ENCODE measurements around the gene TM2D3. TPM values are rescaled to one million over a fixed set of nuclear protein-coding genes. Genes with fewer than 3 reads are reported as not detected.
"Not testable (repeated sequence)": the region's sequence is repeated elsewhere in the genome, so short reads cannot be mapped to it uniquely, and the experiment has no call there.

Gene TM2D3
- total RNA-seq, 1 donor from 2014 or later, result 102 TPM

DNA sequence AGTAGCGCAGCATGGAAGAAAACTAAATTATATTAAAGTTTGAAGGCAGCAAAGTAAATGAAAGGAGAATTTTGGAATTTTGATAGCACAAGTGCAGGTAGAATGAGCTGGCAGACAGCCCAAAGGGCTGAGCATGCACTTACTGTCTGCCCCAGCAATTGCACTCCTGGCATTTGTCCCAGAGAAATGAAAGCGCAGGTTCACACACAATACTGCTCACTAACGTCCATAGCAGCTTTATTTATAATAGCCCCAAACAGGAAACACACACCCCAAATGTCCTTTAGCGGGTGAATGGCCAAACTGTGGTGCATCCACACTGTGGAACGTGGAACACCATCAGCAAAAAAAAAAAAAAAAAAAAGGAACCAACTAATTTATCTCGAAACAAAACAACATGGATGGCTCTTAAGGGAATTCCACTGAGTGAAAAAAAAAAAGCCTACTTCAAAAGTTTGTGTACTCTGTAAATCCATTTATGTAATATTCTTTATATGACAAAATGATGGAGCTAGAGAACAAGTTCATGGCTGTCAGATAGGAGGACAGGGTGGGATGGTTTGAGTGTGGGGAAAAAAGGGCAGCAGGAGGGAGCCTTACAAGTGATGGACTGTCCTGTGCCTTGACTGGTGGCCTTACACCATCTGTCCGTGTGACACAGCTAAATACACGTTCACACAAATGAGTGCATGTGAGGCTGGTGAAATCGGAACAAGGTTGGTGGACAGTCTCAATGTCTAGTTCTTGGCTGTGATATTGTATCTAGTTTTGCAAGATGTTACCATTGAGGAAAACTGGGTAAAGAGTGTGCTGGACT, 6.0 kb upstream of the TM2D3 start:
- FAIRE-seq (no peak), DNase-seq (ENCODE audit: low spot score in 2 of 2) (no peak)

DNA sequence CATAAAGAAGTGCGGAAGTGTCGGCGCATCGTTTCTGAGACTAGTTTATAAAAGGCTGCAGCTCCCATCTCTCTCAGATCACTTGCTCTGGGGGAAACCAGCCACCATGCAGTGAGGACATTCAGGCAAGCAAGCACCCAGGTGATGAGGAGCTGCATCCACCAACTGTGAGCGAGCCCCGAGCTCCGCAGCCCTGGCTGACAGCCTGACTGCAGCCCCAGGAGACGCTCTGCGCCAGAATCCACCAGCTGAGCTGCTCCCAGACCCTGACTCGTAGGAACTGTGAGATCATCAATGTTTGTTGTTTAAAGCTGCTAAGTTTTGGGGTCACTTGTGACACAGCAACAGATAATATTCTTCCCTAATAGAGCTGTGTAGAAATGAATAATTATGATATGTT, 5.0 kb upstream of the TM2D3 start:
- DNase-seq (ENCODE audit: low spot score in 2 of 2) (no peak), FAIRE-seq (no peak)

- not testable (repeated sequence) for DNase-seq (ENCODE audit: low spot score in 2 of 2); FAIRE-seq
Measured at GRCh38 chr15:101654624-101655337, 2.6 kb upstream of the TM2D3 start.

- DNase-seq (ENCODE audit: low spot score in 2 of 2) (no peak), FAIRE-seq (no peak)
Measured at GRCh38 chr15:101654171-101654570, 2.0 kb upstream of the TM2D3 start.

DNA sequence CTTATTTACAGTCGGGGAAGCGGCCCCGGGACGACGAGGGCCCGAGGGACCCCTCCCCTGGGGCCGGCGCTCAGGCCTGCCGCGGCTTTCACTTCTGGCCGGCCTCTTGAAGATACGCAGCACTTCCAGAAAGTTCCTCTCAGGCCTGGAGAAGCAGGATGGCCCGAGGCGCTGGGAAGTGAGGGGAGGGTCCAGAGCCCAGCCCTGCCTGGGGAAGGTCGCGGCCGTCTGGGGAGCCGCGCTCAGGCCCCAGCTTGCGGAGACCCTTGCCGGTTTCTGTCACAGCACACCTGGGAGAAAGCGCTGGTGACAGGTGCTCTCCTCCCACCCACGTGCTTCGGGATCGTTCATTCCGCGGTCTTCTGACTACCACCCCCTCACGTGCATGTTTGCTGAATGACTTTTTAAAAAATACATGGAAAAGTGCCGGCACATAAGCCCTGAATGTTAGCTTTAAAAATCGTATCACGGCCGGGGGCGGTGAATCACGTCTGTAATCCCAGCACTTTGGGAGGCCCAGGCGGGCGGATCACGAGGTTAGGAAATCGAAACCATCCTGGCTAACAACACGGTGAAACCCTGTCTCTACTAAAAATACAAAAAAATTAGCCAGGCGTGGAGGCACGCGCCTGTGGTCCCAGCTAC, 727 bp upstream of the TM2D3 start:
- no peak for FAIRE-seq
- no peak for DNase-seq (ENCODE audit: low spot score in 2 of 2)

DNA sequence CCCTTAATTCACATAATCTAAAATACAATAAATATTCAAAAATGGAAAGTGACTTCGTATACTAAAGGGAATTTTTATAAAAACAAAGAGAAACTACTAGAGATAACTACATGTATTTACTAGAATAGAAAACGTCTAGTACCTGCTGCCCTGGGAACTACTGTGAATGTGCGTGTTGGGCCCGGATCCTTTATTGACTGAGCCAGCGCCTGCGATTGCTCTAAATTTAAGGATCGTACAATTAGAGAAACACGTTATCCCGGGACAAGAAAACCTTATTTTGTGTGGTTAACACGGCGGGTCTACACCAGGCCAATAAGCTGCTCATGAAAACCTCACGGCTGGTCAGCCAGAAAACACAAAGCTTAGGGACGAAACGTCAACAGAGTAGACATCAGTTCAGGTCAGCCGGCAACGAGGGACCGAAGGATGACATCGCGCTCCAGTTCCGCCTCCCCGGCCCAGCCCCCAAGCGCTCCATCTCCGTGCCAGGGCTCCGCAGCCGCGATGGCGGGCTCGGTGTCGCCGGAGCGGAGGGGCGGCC, 555 bp downstream of the TM2D3 start:
- FAIRE-seq (no peak), DNase-seq (ENCODE audit: low spot score in 2 of 2) (no peak)

DNA sequence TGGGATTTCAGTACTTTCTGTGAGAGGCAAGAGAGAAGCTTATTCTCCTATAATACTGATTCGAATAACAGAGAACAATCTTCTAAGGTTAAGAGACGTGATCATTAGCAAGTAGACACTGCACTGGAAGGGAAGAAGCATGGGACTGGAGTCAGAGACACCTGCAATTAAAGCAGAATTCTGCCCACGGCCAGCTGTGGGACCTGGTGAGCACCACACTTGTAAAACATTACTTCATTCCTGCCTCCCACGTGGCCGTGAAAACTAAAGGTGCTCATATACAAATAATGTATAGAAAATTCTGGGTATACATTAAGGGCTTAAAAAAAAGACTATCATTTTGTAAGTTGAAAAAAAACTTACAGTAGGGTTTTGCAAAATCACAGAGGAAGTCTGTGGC, 2.0 kb downstream of the TM2D3 start:
- DNase-seq (ENCODE audit: low spot score in 2 of 2), result no peak
- no peak for FAIRE-seq

DNA sequence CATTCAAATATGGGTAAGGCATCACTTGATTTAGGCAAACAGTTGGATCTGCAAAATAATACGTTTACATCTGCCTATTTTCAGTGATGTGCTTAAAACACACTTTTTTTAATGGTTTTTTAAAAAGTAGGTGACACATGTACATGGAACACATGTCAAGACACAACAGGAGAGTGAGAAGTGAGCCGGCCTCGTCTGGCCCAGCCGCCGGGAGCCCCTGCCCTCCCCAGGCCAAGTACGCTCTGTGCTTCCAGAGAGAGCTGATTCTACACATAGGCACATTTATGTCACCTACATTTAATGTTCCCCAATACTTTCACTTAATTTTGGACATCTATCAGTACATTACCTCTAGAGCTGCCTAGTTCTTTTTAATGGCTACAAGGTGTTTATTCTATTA, 3.8 kb downstream of the TM2D3 start:
- no peak for FAIRE-seq
- DNase-seq (ENCODE audit: low spot score in 2 of 2), result no peak

GRCh38 chr15:101647251-101647650, 4.9 kb downstream of the TM2D3 start:
- no peak for DNase-seq (ENCODE audit: low spot score in 2 of 2)
- no peak for FAIRE-seq

DNA sequence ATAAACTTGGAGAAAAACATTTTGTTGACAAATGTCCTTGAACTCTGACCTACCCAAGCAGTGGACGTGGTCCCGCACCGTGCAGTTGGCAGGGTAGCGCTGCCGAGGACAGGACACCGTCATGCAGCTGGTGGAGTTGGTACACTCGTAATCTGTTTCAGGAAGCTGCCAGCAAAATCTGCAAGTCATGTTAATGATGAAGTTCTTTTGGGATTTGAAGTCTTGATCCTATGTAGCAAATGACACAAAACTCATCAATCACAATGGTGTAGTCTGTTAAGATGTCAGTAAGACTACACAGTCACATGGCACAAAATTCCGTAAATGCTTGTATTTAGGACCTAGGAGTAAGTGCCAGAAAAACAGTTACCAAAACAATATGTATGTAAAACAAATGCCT, 5.5 kb downstream of the TM2D3 start:
- DNase-seq (ENCODE audit: low spot score in 2 of 2), result no peak
- no peak for FAIRE-seq

- FAIRE-seq, result no peak
- no peak for DNase-seq (ENCODE audit: low spot score in 2 of 2)
Measured at GRCh38 chr15:101642361-101642760, 9.8 kb downstream of the TM2D3 start.

GRCh38 chr15:101641894-101642293, 10.3 kb downstream of the TM2D3 start:
- FAIRE-seq, result no peak

DNA sequence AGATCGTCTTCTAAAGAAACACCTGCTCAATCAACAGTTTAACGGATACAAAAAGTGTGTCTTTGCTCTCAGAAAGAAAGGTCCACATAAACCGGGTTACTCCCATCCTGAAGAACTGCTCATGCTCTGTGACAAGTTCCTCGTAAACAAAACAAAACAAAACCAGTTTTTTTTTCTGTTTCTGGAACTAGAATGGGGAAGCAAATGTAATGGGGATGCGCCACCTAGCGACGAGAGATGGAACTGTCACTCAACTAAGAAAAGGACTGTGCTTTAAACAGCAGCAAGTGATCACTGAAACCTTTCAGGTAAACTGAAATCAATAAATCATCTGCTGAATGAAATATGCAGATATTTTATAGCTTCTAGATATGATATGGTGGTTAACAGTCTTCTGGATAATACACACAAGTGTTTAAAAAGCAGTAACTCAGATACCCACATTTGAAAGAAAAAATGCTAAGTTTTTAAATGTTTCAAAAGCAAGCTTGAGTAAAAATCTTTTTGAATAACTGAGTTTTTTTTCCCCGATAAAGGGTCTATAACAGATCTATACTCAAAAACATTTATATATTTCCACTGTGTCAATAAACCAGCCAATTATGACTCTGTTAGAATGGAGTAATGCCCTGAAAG, 10.9 kb downstream of the TM2D3 start:
- FAIRE-seq (peak; percentile 81), DNase-seq (ENCODE audit: low spot score in 2 of 2) (peak; percentile 41 to 58)

More at GRCh38 chr15:101641894-101642293, 10.3 kb downstream of the TM2D3 start:
- DNase-seq (ENCODE audit: low spot score in 2 of 2), result no peak

DNA sequence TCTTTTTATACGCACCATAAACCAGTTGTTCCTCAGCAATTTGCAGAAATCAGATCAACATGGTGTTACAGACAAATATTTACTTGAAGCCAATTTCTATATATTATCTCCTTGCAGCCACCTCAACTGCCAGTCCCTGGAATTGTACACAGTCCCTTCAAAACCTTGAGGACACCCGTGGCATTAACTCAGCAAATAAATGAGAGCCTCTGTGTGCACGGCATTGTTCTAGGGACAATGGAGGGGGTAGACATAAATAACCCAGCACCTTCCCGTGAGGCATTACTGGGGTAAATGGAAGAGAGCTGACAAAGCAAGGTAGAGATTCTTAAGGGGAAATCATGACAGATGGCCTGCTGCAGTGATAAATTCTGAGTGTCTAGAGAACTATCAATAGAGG, 12.5 kb downstream of the TM2D3 start:
- DNase-seq (ENCODE audit: low spot score in 2 of 2) (no peak), FAIRE-seq (no peak)

- no peak for FAIRE-seq
Measured at GRCh38 chr15:101637919-101638318, 14.3 kb downstream of the TM2D3 start.

DNA sequence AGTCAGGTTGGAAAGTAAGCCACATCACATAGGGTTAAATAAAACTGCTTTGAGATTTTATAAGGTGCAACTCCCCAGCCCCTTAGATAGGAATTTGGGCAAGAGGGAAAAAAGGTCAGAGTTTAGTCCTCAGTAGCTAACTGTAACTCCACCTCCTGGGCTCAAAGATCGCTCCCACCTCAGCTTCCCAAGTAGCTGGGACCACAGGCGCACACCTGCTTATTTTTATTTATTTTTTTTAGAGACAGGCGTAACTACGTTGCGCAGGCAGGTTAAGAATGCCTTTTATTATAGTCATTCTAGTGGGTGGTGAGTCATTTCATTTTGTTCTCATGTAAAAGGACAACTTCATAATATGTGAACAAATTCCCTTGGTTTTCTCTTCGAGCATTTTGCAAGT, 14.7 kb downstream of the TM2D3 start:
- no peak for DNase-seq (ENCODE audit: low spot score in 2 of 2)

More at GRCh38 chr15:101637919-101638318, 14.3 kb downstream of the TM2D3 start:
- DNase-seq (ENCODE audit: low spot score in 2 of 2), result no peak

DNA sequence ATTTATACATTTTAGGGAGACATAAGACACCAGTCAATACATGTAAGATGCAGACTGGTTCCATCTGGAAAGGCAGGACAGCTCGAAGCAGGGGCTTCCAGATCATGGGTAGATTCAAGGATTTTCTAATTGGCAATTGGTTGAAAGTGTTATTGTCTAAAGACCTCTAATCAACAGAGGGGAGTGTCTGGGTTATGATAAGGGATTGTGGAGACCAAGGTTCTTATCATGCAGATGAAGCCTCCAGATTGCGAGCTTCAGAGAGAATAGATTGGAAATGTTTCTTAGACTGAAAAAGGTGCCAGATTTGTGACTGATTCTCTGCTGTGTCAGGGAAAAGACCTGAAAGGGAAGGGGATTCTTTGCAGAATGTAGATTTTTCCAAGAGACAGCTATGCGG, 15.1 kb downstream of the TM2D3 start:
- FAIRE-seq, result no peak
- no peak for DNase-seq (ENCODE audit: low spot score in 2 of 2)

More for the DNA sequence above, 14.7 kb downstream of the TM2D3 start:
- FAIRE-seq, result no peak

DNA sequence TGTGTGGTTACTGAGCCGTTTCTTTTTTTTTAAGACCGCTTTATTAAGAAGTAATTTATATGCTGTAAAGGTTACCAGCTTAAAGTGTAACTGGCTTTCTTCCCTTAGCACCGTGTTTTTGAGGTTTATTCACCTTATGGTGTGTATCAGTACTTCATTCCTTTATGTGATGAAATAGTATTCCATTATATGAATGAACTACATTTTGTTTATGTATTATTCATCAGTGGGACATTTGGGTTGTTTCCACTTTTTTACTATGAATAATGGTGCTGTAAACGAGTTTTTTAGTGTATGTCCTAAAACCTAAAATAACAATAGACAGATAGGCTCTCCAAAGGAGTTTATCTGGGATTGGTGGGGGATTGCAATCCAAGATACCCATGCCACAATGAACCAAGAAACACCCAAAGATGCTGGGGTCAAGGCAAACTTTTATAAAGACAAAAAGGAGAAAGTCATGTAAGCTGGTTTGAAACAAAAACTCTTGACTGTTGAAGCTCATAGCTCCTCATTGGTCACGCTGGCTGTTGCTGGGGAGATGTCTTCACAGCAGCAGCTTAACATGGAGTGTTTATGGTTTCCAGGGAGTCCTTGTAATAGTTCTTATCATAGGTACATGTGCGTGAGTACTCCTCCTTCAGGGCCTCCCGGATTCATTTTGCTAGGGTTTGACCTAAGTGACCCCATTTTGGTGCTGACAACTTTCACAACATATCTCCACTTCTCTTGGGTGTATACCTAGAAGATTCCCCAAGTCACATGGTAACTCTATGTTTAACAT, 16.0 kb downstream of the TM2D3 start:
- no peak for FAIRE-seq
- no peak for DNase-seq (ENCODE audit: low spot score in 2 of 2)

GRCh38 chr15:101633356-101633755, 18.8 kb downstream of the TM2D3 start:
- no peak for FAIRE-seq
- DNase-seq (ENCODE audit: low spot score in 2 of 2), result no peak

DNA sequence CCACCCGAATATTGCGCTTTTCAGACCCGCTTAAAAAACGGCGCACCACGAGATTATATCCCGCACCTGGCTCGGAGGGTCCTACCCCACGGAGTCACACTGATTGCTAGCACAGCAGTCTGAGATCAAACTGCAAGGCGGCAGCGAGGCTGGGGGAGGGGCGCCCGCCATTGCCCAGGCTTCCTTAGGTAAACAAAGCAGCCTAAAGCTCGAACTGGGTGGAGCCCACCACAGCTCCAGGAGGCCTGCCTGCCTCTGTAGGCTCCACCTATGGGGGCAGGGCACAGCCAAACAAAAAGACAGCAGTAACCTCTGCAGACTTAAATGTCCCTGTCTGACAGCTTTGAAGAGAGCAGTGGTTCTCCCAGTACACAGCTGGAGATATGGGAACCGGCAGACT, 25.5 kb downstream of the TM2D3 start:
- not testable (repeated sequence) for FAIRE-seq; DNase-seq (ENCODE audit: low spot score in 2 of 2)
